Testis (tissue), 3 donors: ENCODE measurements around the gene ADAM10. TPM values are rescaled to one million over a fixed set of nuclear protein-coding genes. Genes with fewer than 3 reads are reported as not detected.

Experiments
- DNase-seq: peaks from one replicate; pipeline ENCODE4 v3.0.0-alpha.2; 2019
- H3K27ac ChIP-seq, 2 donors: fragments of 200-600 bp; sonication (generic); one replicate each; pipeline ENCODE4 v1.5.1; 2019
- H3K27me3 ChIP-seq: fragments of 200-600 bp; sonication (generic); one replicate; pipeline ENCODE4 v1.5.1; 2019
- H3K36me3 ChIP-seq: fragments of 200-600 bp; sonication (generic); one replicate; pipeline ENCODE4 v1.5.1; 2017; ENCODE audit warnings: low read depth; ENCODE audit errors: missing control alignments
- H3K4me1 ChIP-seq: fragments of 200-600 bp; sonication (generic); one replicate; pipeline ENCODE4 v1.5.1; 2019
- H3K4me3 ChIP-seq, 2 donors: fragments of 200-600 bp; sonication (generic); one replicate each; pipeline ENCODE4 v1.5.1; 2017 to 2019
- H3K9me3 ChIP-seq: fragments of 200-600 bp; sonication (generic); one replicate; pipeline ENCODE4 v1.5.1; 2017
- POLR2A ChIP-seq: fragments of 450-650 bp; IDR thresholded peaks from one replicate; pipeline ENCODE4 v1.6.1; 2017; ENCODE audit warnings: antibody characterized with exemption, mild to moderate bottlenecking, moderate library complexity
- WGBS, 2 donors: methylation state at CpG; one replicate each; pipeline ENCODE4 v1.1.5; 2018; 5-methylcytosine and 5-hydroxymethylcytosine counted together
- intact Hi-C: fragments of 100-400 bp; cut with DNase I; formaldehyde crosslinking; loops from one replicate; pipeline ENCODE4 v1.15.1; 2023; ENCODE audit warnings: low total_unique reads
- polyA plus RNA-seq: library from polyadenylated mRNA; stranded (reverse); fragments of 350-450 nt; fragmentation: Illumina TruSeq; extraction: RNeasy Lipid Tissue Mini Kit (QIAGEN cat#74804); gene quantifications from one replicate; pipeline ENCODE4 v1.2.3, GENCODE V29; 2014; ENCODE audit warnings: low read depth, low replicate concordance; ENCODE audit not compliant: insufficient read depth
- total RNA-seq, 2 donors: library from RNA; depleted of rRNA; stranded (reverse); fragments of >200 nt; gene quantifications; one replicate each; pipeline ENCODE4 v1.2.3, GENCODE V29; 2016
- TF ChIP-seq, protein P1 (sequence below), 3 experiments: fragments of 450-650 bp in 2 of 3; fragments of 200-600 bp in 1 of 3; sonication (generic) in 1 of 3; IDR thresholded peaks; one replicate each; pipeline ENCODE4 v1.5.1; 2016 to 2019; ENCODE audit warnings: antibody characterized with exemption in 3 of 3, mild to moderate bottlenecking in 2 of 3, moderate library complexity in 1 of 3

The ADAM10 gene
- total and polyA plus RNA-seq, 3 donors from 2014 or later: 46.2 to 65.5 (median 58.7) TPM

DNA sequence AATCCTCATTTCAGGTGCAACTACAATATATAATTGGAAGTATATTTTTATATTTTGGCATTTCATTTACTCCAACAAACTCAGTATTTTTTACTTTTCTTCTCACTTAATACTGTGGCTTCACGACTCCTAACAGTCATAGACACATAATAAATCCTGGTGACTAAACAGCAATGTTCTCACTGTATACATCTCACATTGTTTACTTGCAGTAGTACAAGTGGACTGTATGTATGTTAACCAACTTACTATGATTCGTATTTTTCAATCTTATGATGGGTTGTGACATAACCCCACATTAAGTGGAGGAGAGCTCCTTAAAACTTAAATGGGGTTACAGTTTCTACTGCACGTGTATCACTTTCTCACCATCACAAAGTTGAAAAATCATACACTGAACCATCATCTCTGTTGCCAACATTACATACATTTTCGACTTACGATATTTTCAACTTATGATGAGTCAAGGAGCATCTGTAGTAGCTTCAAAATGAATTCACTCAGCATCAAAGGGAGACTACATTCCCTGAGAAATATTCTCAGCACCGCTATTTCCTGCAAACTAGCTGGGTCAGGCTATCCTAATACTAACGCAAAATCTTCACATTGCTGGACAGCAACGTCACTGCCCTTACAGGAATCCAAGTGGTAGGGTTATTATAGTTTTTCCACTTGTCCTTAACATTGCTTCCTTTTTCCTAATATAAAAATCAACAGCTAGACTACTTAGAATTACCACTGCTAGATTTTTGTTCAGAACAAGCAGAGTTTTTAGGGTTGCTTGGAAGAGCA, 7.3 kb downstream of the ADAM10 start:
- TF ChIP-seq, protein P1, sequence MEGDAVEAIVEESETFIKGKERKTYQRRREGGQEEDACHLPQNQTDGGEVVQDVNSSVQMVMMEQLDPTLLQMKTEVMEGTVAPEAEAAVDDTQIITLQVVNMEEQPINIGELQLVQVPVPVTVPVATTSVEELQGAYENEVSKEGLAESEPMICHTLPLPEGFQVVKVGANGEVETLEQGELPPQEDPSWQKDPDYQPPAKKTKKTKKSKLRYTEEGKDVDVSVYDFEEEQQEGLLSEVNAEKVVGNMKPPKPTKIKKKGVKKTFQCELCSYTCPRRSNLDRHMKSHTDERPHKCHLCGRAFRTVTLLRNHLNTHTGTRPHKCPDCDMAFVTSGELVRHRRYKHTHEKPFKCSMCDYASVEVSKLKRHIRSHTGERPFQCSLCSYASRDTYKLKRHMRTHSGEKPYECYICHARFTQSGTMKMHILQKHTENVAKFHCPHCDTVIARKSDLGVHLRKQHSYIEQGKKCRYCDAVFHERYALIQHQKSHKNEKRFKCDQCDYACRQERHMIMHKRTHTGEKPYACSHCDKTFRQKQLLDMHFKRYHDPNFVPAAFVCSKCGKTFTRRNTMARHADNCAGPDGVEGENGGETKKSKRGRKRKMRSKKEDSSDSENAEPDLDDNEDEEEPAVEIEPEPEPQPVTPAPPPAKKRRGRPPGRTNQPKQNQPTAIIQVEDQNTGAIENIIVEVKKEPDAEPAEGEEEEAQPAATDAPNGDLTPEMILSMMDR (IDR thresholded peaks at IDR 0.05): no peak
- TF ChIP-seq POLR2A: no peak
- Histone ChIP-seq H3K36me3 (no peaks in the 10 kb centered on the region), H3K27me3 (no peaks in the 10 kb centered on the region), H3K4me1 (peaks cover 14% of the 10 kb centered on the region), H3K4me3 (no peak overlapping the region), H3K27ac (no peak overlapping the region), H3K9me3 (no peaks in the 10 kb centered on the region)
- WGBS, 2 donors: 78 to 84% methylated on average over 8 of the region's 8 CpGs
- DNase-seq: no peak
- intact Hi-C loops: no loop called here

DNA sequence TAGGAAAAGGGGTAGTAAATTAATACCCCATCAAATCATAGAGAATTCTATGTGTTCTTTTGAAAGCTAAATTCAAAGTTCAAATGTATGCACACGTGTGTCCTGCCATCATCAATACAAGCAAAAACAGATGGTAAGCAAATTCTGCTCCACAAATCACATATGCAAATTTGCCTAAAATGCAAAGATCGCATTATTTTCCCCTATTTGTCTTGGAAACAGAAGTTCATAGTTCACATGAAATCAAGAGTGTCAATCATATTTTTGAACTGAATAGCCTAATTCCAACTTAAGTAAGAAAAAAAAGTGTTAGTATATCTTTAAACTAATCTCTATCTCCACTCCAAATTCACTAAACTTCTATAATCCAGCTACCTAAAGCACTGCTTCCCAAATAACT, 8.5 kb downstream of the ADAM10 start:
- Histone ChIP-seq H3K27ac (no peak overlapping the region), H3K9me3 (no peaks in the 10 kb centered on the region), H3K4me1 (peaks cover 5% of the 10 kb centered on the region), H3K4me3 (no peak overlapping the region), H3K27me3 (no peaks in the 10 kb centered on the region), H3K36me3 (no peaks in the 10 kb centered on the region)
- intact Hi-C loops: no loop called here
- TF ChIP-seq POLR2A: no peak
- TF ChIP-seq, protein P1 (IDR thresholded peaks at IDR 0.05): no peak
- 89 to 96% methylated on average over 2 of the region's 2 CpGs for WGBS, 2 donors
- DNase-seq: no peak

DNA sequence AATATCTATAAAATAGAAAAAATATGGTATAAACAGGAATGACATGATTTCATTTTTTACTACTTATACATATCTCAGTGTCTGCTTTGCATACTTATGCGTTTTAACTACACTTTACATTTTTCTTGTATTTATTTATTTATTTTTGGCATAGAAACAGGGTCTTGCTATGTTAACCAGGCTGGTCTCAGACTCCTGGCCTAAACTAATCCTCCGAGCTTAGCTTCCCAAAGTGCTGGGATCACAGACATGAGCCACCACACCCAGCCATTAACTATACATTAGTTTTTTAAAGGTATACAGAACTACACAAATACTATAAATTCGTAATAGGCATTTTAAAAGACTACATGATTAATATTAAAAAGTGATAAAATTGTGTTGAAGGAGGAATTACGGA, 9.1 kb downstream of the ADAM10 start:
- intact Hi-C loops: no loop called here
- Histone ChIP-seq H3K9me3 (no peaks in the 10 kb centered on the region), H3K36me3 (no peaks in the 10 kb centered on the region), H3K27ac (no peak overlapping the region), H3K4me3 (no peak overlapping the region), H3K27me3 (no peaks in the 10 kb centered on the region), H3K4me1 (peaks cover 5% of the 10 kb centered on the region)
- TF ChIP-seq POLR2A: no peak
- 91 to 92% methylated on average over 4 of the region's 4 CpGs for WGBS, 2 donors
- no peak for DNase-seq

DNA sequence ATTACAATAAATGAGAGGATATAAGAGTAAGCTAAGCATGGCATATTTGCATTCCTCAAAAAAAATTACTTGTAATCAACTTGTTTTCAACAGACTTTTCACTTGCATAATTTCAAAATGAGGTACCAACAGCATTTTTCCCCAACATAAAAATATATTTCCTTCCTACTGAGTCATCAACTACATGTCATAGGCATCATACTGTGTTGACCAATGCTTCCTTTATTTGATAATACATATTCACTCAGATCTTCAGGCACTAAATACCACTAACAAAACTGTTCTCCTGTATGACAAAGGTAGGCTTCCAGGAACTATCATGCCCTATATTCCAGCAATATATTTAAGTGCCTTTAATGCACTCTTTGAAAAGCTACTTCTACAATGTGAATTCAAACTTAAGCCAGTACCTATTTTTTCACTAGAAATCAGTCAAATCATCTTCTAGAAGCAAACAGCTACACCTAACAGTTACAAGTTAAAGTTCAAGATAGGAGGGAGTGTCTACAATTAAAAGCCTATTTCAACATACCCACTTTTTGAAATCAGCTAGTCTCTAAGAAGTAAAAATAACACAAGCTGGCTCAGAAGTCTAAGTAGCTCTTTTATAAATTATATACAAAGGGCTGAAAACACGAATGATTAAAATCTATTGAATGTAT, 11.3 kb downstream of the ADAM10 start:
- intact Hi-C loops: no loop called here
- DNase-seq: no peak
- H3K36me3 ChIP-seq: no peaks in the 10 kb centered on the region
- H3K9me3 ChIP-seq: no peaks in the 10 kb centered on the region
- H3K27me3 ChIP-seq: no peaks in the 10 kb centered on the region
- TF ChIP-seq, protein P1 (IDR thresholded peaks at IDR 0.05): no peak
- no peak for TF ChIP-seq POLR2A
- H3K4me1 ChIP-seq: peaks cover 5% of the 10 kb centered on the region
- no peak overlapping the region for H3K4me3 ChIP-seq
- no peak overlapping the region for H3K27ac ChIP-seq
- WGBS, 2 donors: 86 to 89% methylated on average over 1 of the region's 1 CpG

DNA sequence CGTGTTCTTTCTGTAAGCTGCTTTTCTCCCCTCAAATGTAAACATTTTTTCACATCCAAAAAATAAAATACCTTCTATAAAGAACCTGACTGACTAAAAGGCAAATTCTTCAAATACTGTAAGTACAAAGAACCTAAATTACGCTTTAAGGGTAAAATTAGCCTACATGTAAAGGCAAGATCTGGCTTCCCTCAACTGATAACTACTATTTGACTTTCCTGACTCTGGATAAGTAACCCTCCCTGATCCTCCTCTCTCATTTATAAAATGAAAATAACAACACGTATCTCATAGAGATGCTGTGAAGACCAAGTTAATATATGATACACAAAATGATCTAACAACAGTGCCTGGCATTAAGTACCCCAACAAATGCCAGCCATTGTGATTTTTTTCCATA, 12.2 kb downstream of the ADAM10 start:
- TF ChIP-seq, protein P1 (IDR thresholded peaks at IDR 0.05): no peak
- no peak for TF ChIP-seq POLR2A
- intact Hi-C loops: no loop called here
- H3K27me3 ChIP-seq: no peaks in the 10 kb centered on the region
- no peak overlapping the region for H3K27ac ChIP-seq
- 91 to 94% methylated on average over 3 of the region's 3 CpGs for WGBS, 2 donors
- no peak overlapping the region for H3K4me3 ChIP-seq
- DNase-seq: no peak
- H3K4me1 ChIP-seq: peaks cover under 1% of the 10 kb centered on the region
- H3K9me3 ChIP-seq: no peaks in the 10 kb centered on the region
- no peaks in the 10 kb centered on the region for H3K36me3 ChIP-seq
